Measurements from ENCODE around the gene HAPLN2.

HAPLN2 gene

DNA sequence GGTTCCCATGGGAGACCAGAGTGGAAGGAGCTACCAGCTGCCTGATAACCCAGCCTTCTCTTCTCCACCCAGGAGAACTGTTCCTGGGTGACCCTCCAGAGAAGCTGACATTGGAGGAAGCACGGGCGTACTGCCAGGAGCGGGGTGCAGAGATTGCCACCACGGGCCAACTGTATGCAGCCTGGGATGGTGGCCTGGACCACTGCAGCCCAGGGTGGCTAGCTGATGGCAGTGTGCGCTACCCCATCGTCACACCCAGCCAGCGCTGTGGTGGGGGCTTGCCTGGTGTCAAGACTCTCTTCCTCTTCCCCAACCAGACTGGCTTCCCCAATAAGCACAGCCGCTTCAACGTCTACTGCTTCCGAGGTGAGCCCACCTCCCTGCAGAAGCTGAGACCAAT is 29.3 kb downstream of the HAPLN2 start:
- no peak overlapping the region for H3K27ac ChIP-seq
- TF ChIP-seq, protein P1, sequence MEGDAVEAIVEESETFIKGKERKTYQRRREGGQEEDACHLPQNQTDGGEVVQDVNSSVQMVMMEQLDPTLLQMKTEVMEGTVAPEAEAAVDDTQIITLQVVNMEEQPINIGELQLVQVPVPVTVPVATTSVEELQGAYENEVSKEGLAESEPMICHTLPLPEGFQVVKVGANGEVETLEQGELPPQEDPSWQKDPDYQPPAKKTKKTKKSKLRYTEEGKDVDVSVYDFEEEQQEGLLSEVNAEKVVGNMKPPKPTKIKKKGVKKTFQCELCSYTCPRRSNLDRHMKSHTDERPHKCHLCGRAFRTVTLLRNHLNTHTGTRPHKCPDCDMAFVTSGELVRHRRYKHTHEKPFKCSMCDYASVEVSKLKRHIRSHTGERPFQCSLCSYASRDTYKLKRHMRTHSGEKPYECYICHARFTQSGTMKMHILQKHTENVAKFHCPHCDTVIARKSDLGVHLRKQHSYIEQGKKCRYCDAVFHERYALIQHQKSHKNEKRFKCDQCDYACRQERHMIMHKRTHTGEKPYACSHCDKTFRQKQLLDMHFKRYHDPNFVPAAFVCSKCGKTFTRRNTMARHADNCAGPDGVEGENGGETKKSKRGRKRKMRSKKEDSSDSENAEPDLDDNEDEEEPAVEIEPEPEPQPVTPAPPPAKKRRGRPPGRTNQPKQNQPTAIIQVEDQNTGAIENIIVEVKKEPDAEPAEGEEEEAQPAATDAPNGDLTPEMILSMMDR (IDR thresholded peaks at IDR 0.05) = no peak
- TF ChIP-seq ZFX (IDR thresholded peaks at IDR 0.05; ENCODE audit: borderline replicate concordance) = no peak

DNA sequence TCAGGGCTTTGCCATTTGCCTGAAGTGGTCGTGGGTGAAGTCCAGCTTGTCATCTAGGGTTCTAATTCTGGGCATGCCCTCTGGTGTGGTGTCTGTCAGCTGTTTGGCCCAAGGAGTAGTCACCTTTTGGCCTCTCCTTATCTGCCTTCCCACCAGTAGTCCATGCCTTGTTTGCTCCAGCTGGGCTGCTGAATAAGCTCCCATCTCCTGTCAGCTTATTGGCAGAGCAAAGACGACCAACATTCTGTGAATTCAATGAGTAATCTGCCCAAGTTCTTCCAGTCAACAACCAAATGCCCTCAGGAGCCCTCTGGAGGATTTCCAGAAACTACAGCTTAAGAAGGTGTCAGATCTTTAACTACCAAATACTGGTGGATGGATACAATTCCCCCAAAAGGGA is 29.7 kb downstream of the HAPLN2 start:
- no peak overlapping the region for H3K27ac ChIP-seq
- TF ChIP-seq, protein P1 (IDR thresholded peaks at IDR 0.05) = no peak
- no peak for TF ChIP-seq ZFX (IDR thresholded peaks at IDR 0.05; ENCODE audit: borderline replicate concordance)

DNA sequence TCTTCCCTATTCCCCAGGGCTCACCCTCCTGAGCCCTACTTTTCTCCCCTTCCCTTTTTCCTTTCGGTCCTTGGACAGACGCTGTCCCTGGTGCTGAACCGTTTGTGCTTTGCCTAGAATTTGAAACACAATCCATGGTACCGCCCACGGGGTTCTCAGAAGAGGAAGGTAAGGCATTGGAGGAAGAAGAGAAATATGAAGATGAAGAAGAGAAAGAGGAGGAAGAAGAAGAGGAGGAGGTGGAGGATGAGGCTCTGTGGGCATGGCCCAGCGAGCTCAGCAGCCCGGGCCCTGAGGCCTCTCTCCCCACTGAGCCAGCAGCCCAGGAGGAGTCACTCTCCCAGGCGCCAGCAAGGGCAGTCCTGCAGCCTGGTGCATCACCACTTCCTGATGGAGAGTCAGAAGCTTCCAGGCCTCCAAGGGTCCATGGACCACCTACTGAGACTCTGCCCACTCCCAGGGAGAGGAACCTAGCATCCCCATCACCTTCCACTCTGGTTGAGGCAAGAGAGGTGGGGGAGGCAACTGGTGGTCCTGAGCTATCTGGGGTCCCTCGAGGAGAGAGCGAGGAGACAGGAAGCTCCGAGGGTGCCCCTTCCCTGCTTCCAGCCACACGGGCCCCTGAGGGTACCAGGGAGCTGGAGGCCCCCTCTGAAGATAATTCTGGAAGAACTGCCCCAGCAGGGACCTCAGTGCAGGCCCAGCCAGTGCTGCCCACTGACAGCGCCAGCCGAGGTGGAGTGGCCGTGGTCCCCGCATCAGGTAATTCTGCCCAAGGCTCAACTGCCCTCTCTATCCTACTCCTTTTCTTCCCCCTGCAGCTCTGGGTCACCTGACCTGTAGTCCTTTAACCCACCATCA is 33.1 kb downstream of the HAPLN2 start:
- TF ChIP-seq, protein P1 (IDR thresholded peaks at IDR 0.05) = no peak
- TF ChIP-seq ZFX (IDR thresholded peaks at IDR 0.05; ENCODE audit: borderline replicate concordance) = no peak
- no peak overlapping the region for H3K27ac ChIP-seq

DNA sequence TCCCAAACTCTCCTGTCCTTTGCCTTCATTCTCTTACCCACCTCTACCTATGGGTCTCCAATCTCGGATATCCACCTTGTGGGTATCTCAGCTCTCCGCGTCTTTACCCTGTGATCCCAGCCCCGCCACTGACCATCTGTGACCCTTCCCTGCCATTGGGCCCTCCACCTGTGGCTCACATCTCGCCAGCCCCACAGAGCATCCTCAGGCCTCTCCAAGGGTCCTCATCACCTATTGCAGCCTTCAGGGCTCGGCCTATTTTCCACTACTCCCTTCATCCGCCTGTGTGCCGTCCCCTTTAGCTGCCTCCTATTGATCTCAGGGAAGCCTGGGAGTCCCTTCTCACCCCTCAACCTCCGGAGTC is 33.8 kb downstream of the HAPLN2 start:
- H3K27ac ChIP-seq = no peak overlapping the region
- no peak for TF ChIP-seq ZFX (IDR thresholded peaks at IDR 0.05; ENCODE audit: borderline replicate concordance)
- TF ChIP-seq, protein P1 (IDR thresholded peaks at IDR 0.05) = no peak

DNA sequence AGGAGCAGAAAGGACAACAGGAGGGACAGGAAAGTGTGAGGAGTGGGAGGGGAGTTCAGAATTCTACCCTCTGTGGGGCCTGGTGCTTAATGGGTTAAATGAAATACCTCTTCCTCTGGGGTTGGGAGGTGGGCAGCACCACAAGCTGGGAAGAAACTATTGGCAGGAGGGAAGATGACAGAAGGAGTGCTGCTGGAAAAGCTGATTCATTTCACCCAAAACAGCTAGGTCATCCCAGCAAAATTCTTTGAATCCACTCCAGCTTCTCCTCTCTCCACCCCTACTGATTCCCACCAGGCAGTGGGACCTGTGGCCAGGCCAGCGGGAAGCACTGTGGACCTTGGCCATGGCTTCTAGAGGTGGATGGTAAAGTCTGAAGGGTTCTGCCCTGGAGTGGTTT is 35.5 kb downstream of the HAPLN2 start:
- TF ChIP-seq, protein P1 (IDR thresholded peaks at IDR 0.05) = no peak
- TF ChIP-seq ZFX (IDR thresholded peaks at IDR 0.05; ENCODE audit: borderline replicate concordance) = no peak
- H3K27ac ChIP-seq = no peak overlapping the region

DNA sequence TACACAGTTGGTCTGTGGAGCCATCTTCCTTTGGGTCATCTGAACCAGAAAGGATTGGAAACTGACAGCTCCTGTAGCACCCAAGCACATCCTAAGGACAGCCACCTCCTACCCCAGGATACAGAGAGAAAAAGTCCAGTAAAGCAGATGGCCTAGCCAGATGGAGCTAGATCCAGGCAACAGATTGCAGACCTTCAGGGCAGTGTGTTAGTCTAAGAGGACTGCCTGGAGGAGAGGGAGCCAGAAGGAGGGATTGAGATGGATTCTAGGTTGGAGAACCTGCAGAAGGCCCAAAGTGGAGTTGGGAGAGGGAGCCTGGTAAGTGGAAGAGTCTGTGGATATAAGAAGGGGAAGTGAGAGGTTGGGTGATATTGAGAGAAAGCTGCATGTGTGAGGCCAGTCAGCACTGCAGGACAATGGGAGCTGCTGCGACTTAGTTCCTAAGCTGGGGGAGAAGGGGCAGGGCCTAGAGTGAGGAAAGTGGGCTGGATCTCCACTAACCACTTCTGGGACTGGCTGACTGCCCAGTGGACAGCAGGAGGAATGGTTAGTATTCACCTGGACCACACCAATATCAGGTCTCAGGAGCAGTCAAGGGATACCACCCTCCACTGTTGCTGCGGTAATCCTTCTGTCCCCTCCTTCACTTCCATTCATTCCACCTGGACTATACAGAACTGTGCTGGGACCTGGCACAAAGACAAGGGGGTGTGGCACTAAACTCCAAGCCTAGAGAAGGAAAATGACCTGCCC is 36.1 kb downstream of the HAPLN2 start:
- TF ChIP-seq ZFX (IDR thresholded peaks at IDR 0.05; ENCODE audit: borderline replicate concordance) = no peak
- TF ChIP-seq, protein P1 (IDR thresholded peaks at IDR 0.05) = no peak
- H3K27ac ChIP-seq = no peak overlapping the region

Data from 22Rv1 (cell line).